ENCODE results near the gene PFKFB2.
A peak's percentile ranks its signal among the peaks of the same experiment; 100 is the strongest.

The PFKFB2 gene

GRCh38 chr1:207069858-207070506 lies 16.9 kb downstream of the PFKFB2 start:
- DNase-seq, result no peak

- no peak for DNase-seq
These were observed 17.7 kb downstream of the PFKFB2 start for GRCh38 chr1:207070811-207071210.

- no peak for DNase-seq
These were observed 18.4 kb downstream of the PFKFB2 start for GRCh38 chr1:207071426-207071825.

GRCh38 chr1:207072233-207072632 lies 19.2 kb downstream of the PFKFB2 start:
- DNase-seq, result no peak

- no peak for DNase-seq
These were observed 21.1 kb downstream of the PFKFB2 start for GRCh38 chr1:207073906-207074820.

- DNase-seq, result no peak
These were observed 23.3 kb downstream of the PFKFB2 start for GRCh38 chr1:207076181-207076955.

- no peak for DNase-seq
These were observed 23.9 kb downstream of the PFKFB2 start for GRCh38 chr1:207077012-207077411.

- peak; percentile 25 for DNase-seq
These were observed 24.6 kb downstream of the PFKFB2 start for GRCh38 chr1:207077470-207078377.

GRCh38 chr1:207078578-207079132 lies 25.6 kb downstream of the PFKFB2 start:
- no peak for DNase-seq

- DNase-seq, result no peak
These were observed 26.7 kb downstream of the PFKFB2 start for GRCh38 chr1:207079706-207080241.

GRCh38 chr1:207081088-207081487 lies 28.0 kb downstream of the PFKFB2 start:
- DNase-seq, result no peak

- DNase-seq, result no peak
These were observed 28.7 kb downstream of the PFKFB2 start for GRCh38 chr1:207081806-207082205.

- no peak for DNase-seq
These were observed 31.2 kb downstream of the PFKFB2 start for GRCh38 chr1:207084232-207084631.

GRCh38 chr1:207084701-207085180 lies 31.7 kb downstream of the PFKFB2 start:
- DNase-seq, result no peak

- no peak for DNase-seq
These were observed 32.8 kb downstream of the PFKFB2 start for GRCh38 chr1:207085887-207086286.

- no peak for DNase-seq
These were observed 35.1 kb downstream of the PFKFB2 start for GRCh38 chr1:207088161-207088560.

GRCh38 chr1:207088701-207089626 lies 35.9 kb downstream of the PFKFB2 start, which contains the start of gene C4BPB:
Gene C4BPB, plus strand, starts transcription at chr1:207088860. Its CDS starts 672 bp downstream, at chr1:207089532.
- DNase-seq, result no peak

- no peak for DNase-seq
These were observed 36.7 kb downstream of the PFKFB2 start for GRCh38 chr1:207089627-207090355.

- DNase-seq, result no peak
These were observed 38.3 kb downstream of the PFKFB2 start for GRCh38 chr1:207091200-207091908.
